ENCODE data around the gene SLC15A4. TPM values are rescaled to one million over a fixed set of nuclear protein-coding genes. Genes with fewer than 3 reads are reported as not detected.

Gene SLC15A4
- total and polyA plus RNA-seq, 2 of the 4 experiments (the other 2 are of a cell fraction): 15.4 to 21.9 TPM

DNA sequence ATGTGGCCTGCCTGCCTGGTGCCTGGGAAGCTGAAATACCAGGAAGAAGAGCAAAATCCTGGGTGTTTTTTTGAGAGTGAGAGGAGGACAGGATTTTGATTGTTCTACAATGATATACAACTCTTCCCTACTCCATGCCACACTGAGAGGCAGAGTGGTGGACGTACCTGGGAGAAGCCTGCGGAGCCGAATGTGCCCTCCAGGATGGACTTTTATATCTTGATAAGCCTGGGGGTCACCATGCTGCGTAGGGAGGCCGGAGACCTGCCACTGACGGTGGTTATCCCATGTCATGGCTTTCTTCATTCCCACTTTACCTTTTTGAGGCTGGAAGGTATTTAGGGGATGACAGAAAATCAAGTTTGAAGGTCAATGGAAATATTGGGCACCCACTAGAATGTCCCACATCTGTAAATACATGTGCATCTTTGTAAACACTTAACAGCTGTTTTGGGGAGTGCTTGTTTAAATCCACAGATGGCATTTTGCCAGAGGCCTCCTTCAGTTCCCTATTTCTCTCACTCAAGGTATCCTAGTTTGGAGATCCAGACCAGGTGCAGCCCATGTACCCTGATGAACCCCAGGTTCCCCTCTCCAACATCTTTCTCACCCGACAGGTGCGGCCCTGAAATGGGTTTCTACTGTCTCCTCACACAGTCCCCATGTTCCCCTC lies 28.4 kb upstream of the SLC15A4 start:
- H4K91ac ChIP-seq (ENCODE audit: insufficient read depth, low read depth, low read length): no peak overlapping the region
- H2BK20ac ChIP-seq (ENCODE audit: low read depth, low read length): no peak overlapping the region
- no peak overlapping the region for H2BK5ac ChIP-seq (ENCODE audit: low read depth, low read length, poor library complexity, severe bottlenecking)
- H3K18ac ChIP-seq (ENCODE audit: low read depth, low read length): no peak overlapping the region
- no peak overlapping the region for H3K4ac ChIP-seq (ENCODE audit: low read depth, low read length)
- no CpG with 5 or more reads among the region's 8 CpGs for WGBS, 2 experiments (ENCODE audit: extremely low coverage in 2 of 2, insufficient read length in 1 of 2)
- no peak for TF ChIP-seq MXI1 (IDR thresholded peaks at IDR 0.05; ENCODE audit: borderline replicate concordance, low read depth, low read length)
- no peak for TF ChIP-seq MAZ (IDR thresholded peaks at IDR 0.05; ENCODE audit: borderline replicate concordance, low read depth, low read length)
- TF ChIP-seq RFX5 (IDR thresholded peaks at IDR 0.05; ENCODE audit: low read depth, low read length): no peak
- no peak for TF ChIP-seq RAD21 (IDR thresholded peaks at IDR 0.05; ENCODE audit: low read length)
- no peak for TF ChIP-seq NFE2L2 (IDR thresholded peaks at IDR 0.05; ENCODE audit: low read depth, low read length)
- TF ChIP-seq SMC3 (IDR thresholded peaks at IDR 0.05; ENCODE audit: low read depth, low read length): no peak
- TF ChIP-seq CHD1 (IDR thresholded peaks at IDR 0.05; ENCODE audit: low read depth, low read length): no peak
- TF ChIP-seq CEBPB (IDR thresholded peaks at IDR 0.05; ENCODE audit: low read depth, low read length): no peak
- no peak for TF ChIP-seq POLR2A (IDR thresholded peaks at IDR 0.05; ENCODE audit: low read depth, low read length)
- no peak for TF ChIP-seq CTCF (conservative IDR thresholded peaks at IDR 0.05; ENCODE audit: low read depth, low read length)
- TF ChIP-seq FOS (IDR thresholded peaks at IDR 0.05; ENCODE audit: low read depth, low read length): no peak
- no peak for TF ChIP-seq RCOR1 (IDR thresholded peaks at IDR 0.05; ENCODE audit: insufficient replicate concordance, low read length)
- TF ChIP-seq MAFK (IDR thresholded peaks at IDR 0.05; ENCODE audit: low read depth, low read length): no peak
- TF ChIP-seq, protein P1, sequence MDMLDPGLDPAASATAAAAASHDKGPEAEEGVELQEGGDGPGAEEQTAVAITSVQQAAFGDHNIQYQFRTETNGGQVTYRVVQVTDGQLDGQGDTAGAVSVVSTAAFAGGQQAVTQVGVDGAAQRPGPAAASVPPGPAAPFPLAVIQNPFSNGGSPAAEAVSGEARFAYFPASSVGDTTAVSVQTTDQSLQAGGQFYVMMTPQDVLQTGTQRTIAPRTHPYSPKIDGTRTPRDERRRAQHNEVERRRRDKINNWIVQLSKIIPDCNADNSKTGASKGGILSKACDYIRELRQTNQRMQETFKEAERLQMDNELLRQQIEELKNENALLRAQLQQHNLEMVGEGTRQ (IDR thresholded peaks at IDR 0.05; ENCODE audit: low read depth, low read length): no peak
- TF ChIP-seq, protein P2, sequence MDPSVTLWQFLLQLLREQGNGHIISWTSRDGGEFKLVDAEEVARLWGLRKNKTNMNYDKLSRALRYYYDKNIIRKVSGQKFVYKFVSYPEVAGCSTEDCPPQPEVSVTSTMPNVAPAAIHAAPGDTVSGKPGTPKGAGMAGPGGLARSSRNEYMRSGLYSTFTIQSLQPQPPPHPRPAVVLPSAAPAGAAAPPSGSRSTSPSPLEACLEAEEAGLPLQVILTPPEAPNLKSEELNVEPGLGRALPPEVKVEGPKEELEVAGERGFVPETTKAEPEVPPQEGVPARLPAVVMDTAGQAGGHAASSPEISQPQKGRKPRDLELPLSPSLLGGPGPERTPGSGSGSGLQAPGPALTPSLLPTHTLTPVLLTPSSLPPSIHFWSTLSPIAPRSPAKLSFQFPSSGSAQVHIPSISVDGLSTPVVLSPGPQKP (IDR thresholded peaks at IDR 0.05; ENCODE audit: borderline replicate concordance, low read depth, low read length): no peak
- TF ChIP-seq BHLHE40 (IDR thresholded peaks at IDR 0.05; ENCODE audit: low read depth, low read length): no peak
- H3K27me3 ChIP-seq (ENCODE audit: control insufficient read depth, insufficient read depth, low read length): no peaks in the 10 kb centered on the region
- H3K23ac ChIP-seq (ENCODE audit: low read depth, low read length): no peak overlapping the region
- DNase-seq (no peak), ATAC-seq (ENCODE audit: low read depth) (no peak)
- in situ Hi-C loops (cut with MboI; ENCODE audit: low sequenced_read_pairs): no loop called here
- no peak overlapping the region for H3K9ac ChIP-seq (ENCODE audit: low read depth, low read length)
- peaks cover 3% of the 10 kb centered on the region for H3K9me3 ChIP-seq (ENCODE audit: control insufficient read depth, insufficient read depth, low read length)
- no peaks in the 10 kb centered on the region for H3K79me1 ChIP-seq (ENCODE audit: low read depth in 1 of 2, low read length in 2 of 2)
- H2AK5ac ChIP-seq (ENCODE audit: low read depth, low read length): no peak overlapping the region
- H2BK120ac ChIP-seq (ENCODE audit: low read depth, low read length): no peak overlapping the region
- no peak overlapping the region for H3K4me2 ChIP-seq (ENCODE audit: low read depth, low read length)
- H4K20me1 ChIP-seq (ENCODE audit: insufficient read depth, low read length): no peaks in the 10 kb centered on the region
- H4K8ac ChIP-seq (ENCODE audit: low read depth in 2 of 2, low read length in 2 of 2): no peak overlapping the region
- H3K4me1 ChIP-seq (ENCODE audit: control insufficient read depth, insufficient read depth, low read length): no peaks in the 10 kb centered on the region
- no peak overlapping the region for H3K4me3 ChIP-seq (ENCODE audit: insufficient read depth, low read depth, low read length)
- dilution Hi-C loops (cut with HindIII; ENCODE audit: low sequenced_read_pairs, unreplicated experiment): no loop called here
- no peaks in the 10 kb centered on the region for H3K9me1 ChIP-seq (ENCODE audit: insufficient read depth, low read length)
- no TSS peak for BruUV-seq (replicated peaks)
- H3K56ac ChIP-seq (ENCODE audit: extremely low read depth, insufficient read depth, low read length): no peak overlapping the region
- no peak overlapping the region for H4K5ac ChIP-seq (ENCODE audit: low read depth, low read length)
- no peak overlapping the region for H3K27ac ChIP-seq (ENCODE audit: insufficient read depth, low read length)
- no peak overlapping the region for H2BK15ac ChIP-seq (ENCODE audit: low read depth, low read length)
- intact Hi-C loops (cut with micrococcal nuclease): no loop called here
- ChIA-PET POLR2A (ENCODE audit: unreplicated experiment) (no interaction called here), CTCF (no interaction called here)
- H2AFZ ChIP-seq (replicated peaks; ENCODE audit: low read length, poor library complexity): no peak overlapping the region
- no peak overlapping the region for H3K14ac ChIP-seq (replicated peaks; ENCODE audit: low read depth, low read length)
- H2AK9ac ChIP-seq (replicated peaks; ENCODE audit: low read depth, low read length, poor library complexity): no peak overlapping the region
- H3K36me3 ChIP-seq (ENCODE audit: control insufficient read depth, insufficient read depth, low read length): no peaks in the 10 kb centered on the region

All from IMR-90 (cell line).